AG08395 (cell line): ENCODE data around the gene RAB15.

Experiments used
- DNase-seq: peaks from one replicate; pipeline ENCODE4 v3.0.0; 2012; ENCODE audit warnings: mixed read lengths, low spot score

Gene RAB15

DNA sequence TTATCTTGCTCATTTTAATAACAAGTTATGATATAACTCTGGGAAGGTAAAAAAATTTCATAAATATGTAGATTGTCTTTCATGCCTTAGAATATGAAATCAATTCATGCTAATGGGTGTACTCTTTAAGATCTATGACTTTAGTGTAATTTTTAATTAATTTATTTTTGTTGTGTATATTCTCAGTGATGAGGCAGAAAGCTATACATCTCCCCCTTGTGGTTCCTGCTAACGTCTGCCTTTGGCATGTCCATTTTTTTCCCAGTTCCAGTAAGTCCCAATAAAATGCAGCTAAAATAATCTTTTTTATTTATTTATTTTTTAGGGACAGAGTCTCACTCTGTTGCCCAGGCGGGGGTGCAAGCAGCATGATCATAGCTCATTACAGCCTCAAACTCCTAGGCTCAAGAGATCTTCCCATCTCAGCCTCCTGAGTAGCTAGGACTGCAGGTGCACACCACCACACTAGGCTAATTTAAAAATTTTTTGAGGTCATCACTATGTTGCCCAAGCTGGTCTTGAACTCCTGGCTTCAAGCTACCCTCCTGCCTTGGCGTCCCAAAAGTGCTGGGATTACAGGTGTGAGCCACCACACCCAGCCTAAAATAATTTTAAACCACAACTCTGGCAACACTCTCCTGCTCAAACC, 61.2 kb downstream of the RAB15 start:
- DNase-seq = peak; percentile 18

DNA sequence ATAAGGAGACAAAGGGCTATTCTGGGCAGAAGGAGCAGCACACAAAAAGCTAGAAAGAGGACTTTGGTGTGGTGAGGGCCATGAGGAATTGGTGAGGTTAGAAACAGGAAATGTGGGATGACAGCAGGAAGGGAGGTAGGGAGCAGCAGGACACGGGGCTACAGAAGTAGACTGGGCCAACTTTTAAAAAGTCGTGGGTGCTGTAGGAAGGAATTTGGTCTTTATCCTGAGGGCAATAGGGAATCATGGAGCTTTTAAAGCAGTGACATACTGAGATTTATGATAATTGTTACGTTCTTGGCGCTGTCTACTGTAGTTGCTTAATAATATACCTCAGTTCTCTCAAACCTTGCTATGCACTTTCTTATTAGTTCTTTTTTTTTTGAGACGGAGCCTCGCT, 66.1 kb downstream of the RAB15 start:
- DNase-seq = no peak

DNA sequence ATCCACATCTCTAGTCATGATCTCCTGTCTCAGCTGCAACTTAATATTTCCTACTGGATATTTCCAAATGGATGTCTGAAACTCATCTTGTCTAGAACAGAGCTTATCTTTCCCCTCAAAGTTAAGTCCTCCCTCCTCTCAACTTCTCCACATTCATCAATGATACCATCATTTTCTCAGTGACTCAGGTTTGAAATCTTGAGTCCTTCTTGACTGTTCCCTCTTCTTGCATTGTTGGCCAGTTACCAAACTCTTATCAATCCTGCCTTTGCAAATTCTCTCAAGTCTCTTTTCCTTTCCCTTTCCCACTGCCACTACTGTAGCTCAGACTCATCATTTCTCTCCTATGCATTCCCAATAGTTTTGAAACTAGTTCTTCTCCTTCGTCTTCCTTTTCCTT, 72.2 kb downstream of the RAB15 start:
- DNase-seq = no peak
